HG03558 (cell line): ENCODE data around the gene IDUA.
A peak's percentile ranks its signal among the peaks of the same experiment; 100 is the strongest.

Experiments used
- ATAC-seq: cut with Tn5 transposase; IDR thresholded peaks from one replicate; pipeline ENCODE4 v1.9.1; 2021; ENCODE audit warnings: moderate number of reproducible peaks; ENCODE audit not compliant: unreplicated experiment; ENCODE audit errors: extremely low read depth

Gene IDUA

GRCh38 chr4:1013225-1014073 lies 26.6 kb downstream of the IDUA start:
- ATAC-seq: no peak

- no peak for ATAC-seq
Observed at GRCh38 chr4:1014291-1015167, 27.7 kb downstream of the IDUA start.

GRCh38 chr4:1015179-1015578 lies 28.3 kb downstream of the IDUA start:
- ATAC-seq: no peak

GRCh38 chr4:1015746-1016145 lies 28.9 kb downstream of the IDUA start:
- no peak for ATAC-seq

DNA sequence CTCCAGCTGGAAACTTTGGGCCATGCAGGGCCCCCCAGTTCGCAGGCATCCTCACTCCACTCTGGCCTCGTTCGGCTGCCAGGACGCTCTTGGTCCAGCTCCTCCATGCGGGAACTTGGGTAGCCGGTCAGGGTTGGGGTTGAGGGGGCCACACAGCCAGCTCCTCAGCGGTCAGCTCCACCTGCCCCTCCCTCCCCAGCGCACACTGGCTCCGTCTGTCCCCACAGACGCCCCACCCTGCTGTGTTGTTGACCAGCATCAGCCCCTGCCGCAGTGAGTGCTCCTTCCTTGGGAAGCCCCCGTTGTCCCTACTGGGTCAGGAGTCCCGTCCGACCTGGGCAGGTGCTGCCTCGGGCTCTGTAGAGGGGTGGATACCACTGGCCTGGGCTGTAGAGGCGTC lies 30.4 kb downstream of the IDUA start:
- ATAC-seq: no peak

DNA sequence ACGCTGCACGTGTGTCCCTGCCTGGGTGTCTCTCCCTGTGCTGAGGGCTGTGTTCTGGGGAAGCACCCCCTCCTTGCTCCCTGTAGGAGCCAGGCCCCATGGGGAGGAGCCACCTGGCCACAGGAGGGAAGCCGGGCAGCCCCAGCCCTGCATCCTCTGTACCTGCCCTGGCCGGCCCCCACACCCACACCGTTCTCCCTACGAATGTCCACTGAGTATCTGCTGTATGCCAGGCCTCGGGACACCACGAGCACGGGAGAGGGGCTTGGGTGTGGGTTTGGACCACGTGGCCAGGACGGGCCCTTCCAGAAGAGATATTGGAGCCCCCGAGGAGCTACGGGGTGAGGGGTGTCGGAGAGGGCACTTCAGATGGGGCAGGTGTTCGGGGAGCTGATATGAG lies 30.9 kb downstream of the IDUA start:
- ATAC-seq: no peak

DNA sequence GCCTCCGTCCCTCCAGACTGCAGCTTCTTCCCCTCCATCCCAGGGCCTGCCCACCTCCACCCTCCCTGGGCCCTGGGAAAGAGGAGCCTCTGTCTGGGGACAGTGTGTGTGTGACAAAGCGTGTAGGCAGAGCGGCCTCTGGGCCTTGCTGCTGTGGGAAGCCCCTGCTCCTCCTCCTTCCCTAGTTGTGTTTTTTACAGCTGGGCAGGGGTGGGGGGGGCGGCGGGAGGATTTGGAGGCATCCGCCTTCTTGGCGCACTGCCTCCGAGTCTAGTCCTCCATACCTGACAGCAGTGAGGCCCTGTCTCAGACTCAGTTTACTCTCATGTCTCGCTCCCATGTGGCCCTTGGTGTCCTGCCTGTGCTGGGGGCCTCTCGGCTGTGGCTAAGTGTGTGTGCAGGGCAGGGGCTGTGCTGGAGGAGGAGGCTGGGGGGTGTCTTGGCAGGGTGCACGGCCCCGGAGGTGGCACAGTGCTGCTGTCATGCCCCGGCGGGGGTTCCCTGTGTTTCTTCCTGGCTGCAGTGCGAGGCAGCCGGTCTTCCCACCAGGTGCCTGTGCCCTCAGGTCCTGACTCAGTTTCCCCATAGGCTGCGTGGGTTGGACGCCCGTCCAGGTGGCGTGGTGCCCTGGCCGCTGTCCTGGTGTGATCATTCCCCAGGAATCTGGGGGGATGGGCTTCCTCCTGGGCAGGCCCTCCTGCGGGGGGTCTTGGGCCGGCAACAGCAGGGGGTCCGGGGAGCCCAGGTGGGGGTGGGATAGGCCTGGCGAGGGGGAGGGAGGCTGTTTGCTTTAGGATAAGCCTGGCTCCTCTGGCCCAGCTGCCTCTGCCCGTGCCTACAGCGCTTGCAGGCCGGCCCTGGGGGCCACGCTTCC lies 31.5 kb downstream of the IDUA start:
- ATAC-seq: no peak

GRCh38 chr4:1019320-1019719 lies 32.5 kb downstream of the IDUA start:
- no peak for ATAC-seq

DNA sequence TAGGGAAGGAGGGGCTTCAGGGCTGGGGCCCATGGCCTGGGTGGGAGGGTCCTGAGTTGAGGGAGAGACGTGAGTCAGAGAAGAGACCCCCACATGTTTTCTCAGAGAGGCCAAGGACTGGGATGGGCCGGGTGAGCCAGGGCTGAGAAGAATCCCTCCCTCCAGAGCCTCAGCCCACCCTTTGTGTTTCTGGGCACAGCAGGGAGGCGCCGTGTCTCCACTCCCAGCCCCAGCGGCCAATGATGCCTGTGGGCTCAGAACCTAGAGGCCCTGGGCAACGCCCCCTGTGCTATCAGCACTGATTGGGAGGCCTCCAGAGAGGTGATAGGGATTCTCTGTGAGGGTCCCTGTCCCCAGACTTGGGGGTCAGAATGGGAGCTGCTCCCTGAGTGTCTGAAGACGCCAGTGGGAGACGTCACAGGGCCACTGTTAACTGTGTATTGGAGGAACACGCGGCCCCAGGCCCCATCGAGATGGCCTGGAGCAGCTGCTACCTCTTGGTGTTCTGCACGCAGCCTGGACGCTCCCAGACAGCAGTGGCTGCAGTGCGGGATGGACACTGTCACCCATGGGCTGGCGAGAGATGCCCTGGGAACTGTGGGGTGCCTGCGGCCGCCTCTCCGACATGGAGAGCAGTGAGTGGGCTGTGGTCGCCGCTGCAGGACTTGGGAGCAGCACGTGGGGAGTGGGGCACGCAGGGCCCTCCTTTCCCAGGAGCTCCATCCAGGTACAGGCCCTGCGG lies 33.1 kb downstream of the IDUA start:
- no peak for ATAC-seq

DNA sequence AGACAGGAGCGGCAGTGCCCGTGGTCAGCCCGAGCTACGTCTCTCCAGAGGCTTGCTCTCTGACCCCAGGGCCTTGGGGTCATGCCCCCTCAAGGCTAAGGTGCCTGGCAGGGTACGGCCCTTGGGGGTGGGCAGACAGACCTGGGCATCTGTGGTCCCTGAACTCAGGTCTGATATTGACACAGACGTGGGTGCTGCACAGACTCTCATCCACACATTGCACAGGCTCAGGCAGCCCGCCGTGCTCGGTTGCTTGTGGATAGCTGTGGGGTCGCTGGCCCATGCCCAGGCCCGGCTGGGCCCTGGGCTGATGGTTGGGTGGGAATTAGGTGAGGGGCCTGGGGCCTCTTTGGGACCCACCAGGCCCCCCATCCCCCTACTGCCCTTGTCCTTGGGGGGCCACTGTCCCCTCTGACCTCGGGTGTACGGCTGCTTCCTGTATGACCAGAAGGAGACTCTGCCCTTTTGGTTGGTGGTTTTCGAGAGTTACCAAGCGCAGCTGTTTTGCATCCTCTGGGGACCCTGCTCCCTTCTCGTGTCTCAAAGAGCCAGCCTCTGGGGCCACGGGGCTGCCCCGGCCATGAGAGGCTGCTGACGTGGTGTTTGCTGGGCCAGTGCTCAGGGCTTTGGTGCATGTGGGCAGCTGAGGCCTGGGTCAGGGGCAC lies 34.7 kb downstream of the IDUA start:
- ATAC-seq: no peak

DNA sequence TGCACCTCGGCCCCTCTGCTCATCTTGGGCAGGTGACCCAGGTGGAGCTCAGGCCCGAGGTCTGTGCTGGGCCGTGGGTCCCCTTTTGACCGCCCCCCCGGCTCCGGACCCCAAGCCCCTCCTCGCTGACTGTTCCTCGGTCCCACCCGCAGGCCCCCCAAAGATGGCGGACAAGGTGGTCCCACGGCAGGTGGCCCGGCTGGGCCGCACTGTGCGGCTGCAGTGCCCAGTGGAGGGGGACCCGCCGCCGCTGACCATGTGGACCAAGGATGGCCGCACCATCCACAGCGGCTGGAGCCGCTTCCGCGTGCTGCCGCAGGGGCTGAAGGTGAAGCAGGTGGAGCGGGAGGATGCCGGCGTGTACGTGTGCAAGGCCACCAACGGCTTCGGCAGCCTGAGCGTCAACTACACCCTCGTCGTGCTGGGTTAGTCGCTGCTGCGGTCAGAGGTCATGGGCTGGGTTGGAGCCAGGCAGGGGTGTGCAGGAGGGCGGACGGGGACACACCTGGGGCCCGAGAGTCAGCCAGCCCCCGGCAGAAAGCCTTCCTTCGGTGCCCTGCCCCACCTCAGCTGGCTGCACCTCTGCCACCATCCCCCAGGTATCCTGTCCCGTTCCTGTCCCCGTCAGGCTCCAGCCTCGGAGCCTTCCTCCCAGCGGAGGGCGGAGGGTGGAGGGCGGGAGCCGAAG lies 35.4 kb downstream of the IDUA start:
- ATAC-seq: no peak

- no peak for ATAC-seq
Observed at GRCh38 chr4:1022739-1023066, 35.9 kb downstream of the IDUA start.

- no peak for ATAC-seq
Observed at GRCh38 chr4:1023075-1023640, 36.3 kb downstream of the IDUA start.

DNA sequence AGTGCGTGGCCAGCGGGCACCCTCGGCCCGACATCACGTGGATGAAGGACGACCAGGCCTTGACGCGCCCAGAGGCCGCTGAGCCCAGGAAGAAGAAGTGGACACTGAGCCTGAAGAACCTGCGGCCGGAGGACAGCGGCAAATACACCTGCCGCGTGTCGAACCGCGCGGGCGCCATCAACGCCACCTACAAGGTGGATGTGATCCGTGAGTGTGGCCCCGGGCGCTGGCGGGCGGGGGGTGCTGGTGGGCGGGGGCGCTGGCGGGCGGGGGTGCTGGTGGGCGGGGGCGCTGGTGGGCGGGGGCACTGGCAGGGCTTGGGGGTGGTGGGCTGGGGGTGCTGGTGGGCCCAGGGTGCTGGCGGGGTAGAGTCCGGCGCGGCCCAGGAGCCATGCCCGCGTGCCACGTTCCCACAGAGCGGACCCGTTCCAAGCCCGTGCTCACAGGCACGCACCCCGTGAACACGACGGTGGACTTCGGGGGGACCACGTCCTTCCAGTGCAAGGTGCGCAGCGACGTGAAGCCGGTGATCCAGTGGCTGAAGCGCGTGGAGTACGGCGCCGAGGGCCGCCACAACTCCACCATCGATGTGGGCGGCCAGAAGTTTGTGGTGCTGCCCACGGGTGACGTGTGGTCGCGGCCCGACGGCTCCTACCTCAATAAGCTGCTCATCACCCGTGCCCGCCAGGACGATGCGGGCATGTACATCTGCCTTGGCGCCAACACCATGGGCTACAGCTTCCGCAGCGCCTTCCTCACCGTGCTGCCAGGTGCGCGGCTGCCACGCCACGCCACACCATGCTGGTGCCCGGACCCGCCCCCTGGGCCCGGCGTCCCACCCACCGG lies 37.3 kb downstream of the IDUA start:
- ATAC-seq: no peak

DNA sequence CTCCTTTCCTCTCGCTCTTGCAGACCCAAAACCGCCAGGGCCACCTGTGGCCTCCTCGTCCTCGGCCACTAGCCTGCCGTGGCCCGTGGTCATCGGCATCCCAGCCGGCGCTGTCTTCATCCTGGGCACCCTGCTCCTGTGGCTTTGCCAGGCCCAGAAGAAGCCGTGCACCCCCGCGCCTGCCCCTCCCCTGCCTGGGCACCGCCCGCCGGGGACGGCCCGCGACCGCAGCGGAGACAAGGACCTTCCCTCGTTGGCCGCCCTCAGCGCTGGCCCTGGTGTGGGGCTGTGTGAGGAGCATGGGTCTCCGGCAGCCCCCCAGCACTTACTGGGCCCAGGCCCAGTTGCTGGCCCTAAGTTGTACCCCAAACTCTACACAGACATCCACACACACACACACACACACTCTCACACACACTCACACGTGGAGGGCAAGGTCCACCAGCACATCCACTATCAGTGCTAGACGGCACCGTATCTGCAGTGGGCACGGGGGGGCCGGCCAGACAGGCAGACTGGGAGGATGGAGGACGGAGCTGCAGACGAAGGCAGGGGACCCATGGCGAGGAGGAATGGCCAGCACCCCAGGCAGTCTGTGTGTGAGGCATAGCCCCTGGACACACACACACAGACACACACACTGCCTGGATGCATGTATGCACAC lies 38.2 kb downstream of the IDUA start:
- no peak for ATAC-seq

DNA sequence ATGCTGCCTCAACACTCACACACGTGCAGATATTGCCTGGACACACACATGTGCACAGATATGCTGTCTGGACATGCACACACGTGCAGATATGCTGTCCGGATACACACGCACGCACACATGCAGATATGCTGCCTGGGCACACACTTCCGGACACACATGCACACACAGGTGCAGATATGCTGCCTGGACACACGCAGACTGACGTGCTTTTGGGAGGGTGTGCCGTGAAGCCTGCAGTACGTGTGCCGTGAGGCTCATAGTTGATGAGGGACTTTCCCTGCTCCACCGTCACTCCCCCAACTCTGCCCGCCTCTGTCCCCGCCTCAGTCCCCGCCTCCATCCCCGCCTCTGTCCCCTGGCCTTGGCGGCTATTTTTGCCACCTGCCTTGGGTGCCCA lies 39.3 kb downstream of the IDUA start:
- peak; percentile 52 for ATAC-seq

- ATAC-seq: no peak
Observed at GRCh38 chr4:1027219-1027914, 40.5 kb downstream of the IDUA start.
